Vagina (tissue), 2 donors: ENCODE measurements around the gene HMGXB4.

Experiments used
- CTCF ChIP-seq, 3 experiments: fragments of 450-650 bp in 2 of 3; fragments of 200-600 bp in 1 of 3; sonication (generic) in 1 of 3; IDR thresholded peaks; one replicate each; pipeline ENCODE4 v1.5.1; 2017 to 2019; ENCODE audit warnings: antibody characterized with exemption in 3 of 3, mild to moderate bottlenecking in 2 of 3, moderate library complexity in 2 of 3
- POLR2A ChIP-seq, 2 donors: fragments of 450-650 bp; IDR thresholded peaks; one replicate each; pipeline ENCODE4 v1.6.1; 2017; ENCODE audit warnings: antibody characterized with exemption in 2 of 2, mild to moderate bottlenecking in 2 of 2, moderate library complexity in 2 of 2
- POLR2AphosphoS5 ChIP-seq, 2 donors: sonication (generic); formaldehyde crosslinking; IDR thresholded peaks; one replicate each; pipeline ENCODE4 v1.9.0; 2017; ENCODE audit warnings: antibody characterized with exemption in 2 of 2, mild to moderate bottlenecking in 2 of 2, low read depth in 1 of 2; ENCODE audit not compliant: insufficient read depth in 1 of 2

GRCh38 chr22:35212996-35213395, 44.3 kb upstream of the HMGXB4 start:
- TF ChIP-seq CTCF (IDR thresholded peaks at IDR 0.05) (no peak), POLR2A (IDR thresholded peaks at IDR 0.05) (no peak), POLR2AphosphoS5 (IDR thresholded peaks at IDR 0.05; ENCODE audit: insufficient read depth in 1 of 2, low read depth in 1 of 2) (no peak)
